HG03457 (cell line): ENCODE results near the gene CDC45.

Experiments
- ATAC-seq: cut with Tn5 transposase; IDR thresholded peaks from one replicate; pipeline ENCODE4 v1.9.1; 2021; ENCODE audit warnings: moderate number of reproducible peaks; ENCODE audit not compliant: unreplicated experiment

The CDC45 gene

DNA sequence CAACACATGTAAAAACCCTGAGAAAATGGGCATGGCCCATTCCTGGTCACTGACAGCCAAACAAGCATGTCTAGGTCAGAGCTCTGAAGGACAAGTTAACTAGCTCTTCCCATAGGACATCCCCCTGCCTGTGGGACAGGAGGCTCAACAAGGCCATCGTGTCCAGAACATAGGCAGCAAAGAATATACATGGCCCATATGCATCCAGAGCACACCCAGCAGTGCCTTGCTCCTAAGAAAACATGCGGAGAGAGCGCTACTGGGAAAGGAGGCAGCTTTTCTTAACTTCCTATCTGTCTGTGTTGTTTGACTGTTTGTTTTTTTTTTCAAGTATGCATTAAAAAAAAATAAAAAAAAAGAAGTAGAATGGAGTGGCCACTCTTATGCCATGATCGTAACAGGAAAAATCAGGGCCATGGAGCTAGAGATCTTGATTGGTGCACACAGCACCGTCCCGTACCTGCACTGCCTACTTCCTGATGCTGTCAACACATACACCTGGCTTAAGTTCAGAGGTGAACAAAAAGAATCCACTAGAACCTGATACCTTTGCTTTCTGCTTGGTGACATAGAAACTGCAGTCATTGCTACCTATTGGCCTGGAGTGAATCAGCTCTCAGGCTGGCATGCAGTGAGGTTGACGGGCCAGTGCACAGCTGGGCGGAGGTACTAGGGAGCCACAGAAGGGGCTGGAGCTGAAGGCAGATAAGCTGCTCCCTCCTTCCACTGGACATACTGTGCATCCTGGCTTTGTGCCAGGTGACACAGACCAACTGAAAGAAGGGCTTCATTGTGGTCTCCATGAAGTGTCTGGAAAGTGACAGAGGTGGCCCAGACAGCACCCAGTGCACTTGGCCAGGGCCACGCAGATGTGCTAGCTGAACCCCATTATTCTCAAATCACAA, 12.6 kb upstream of the CDC45 start:
- no peak for ATAC-seq

- ATAC-seq, result no peak
Observed at GRCh38 chr22:19467912-19468311, 11.8 kb upstream of the CDC45 start.

DNA sequence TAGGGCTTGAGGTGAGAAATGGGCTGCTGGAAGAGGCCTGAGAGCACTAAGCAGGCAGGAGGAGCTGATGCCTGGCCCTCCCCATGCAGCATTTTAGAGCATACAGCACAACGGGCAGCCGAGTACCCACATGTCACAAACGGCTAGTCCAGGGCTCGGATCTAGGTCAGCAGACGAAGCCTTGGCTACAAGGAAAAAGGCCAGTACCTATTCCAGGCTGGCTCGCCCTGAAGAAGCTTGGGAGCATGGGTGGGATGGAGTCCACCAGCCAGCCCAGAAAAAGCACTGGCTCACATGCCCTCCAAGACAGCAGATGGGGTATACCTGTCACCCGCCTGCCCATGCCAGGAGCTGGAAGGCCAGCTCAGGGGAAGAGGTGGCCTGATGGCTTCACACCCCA, 10.3 kb upstream of the CDC45 start:
- no peak for ATAC-seq

GRCh38 chr22:19470010-19470409, 9.7 kb upstream of the CDC45 start:
- no peak for ATAC-seq

DNA sequence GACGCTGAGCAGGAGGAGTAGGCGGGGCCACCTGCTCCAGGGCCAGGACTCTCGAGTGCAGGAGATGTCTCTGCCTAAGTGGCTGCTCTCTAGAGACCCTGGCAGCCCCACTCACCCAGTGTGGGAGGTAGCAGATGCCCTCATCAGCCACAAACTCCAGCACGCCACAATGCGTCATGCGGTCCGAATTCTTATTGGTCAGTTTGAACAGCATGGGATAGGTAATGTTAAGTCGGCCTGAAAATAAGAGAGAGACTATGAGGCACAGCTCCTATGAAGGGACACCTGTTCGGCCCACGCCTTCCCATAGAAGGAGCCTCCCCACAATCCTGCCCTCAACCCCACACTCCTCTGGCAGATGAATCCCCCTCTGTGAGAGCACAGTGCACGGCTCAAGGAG, 8.1 kb upstream of the CDC45 start:
- ATAC-seq, result no peak

DNA sequence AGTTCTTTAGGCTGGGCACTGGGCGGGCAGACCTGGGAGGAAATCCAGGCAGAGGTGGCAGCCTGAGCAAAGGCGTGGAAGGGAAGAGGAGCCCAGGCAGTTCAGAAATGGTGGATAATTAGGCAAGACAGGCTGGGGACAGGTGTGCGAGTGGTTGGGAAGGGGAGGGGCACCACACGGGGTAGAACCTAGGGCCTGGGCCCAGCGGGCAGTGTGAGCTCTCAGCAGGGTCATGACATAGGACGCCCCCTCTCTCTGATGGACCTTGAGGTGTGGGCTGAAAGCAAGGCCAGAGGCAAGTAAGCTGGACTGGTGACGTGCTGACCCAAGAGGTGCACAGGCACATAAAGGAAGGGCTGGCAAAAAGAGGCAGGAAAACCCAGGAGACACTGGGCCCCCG, 7.5 kb upstream of the CDC45 start:
- ATAC-seq, result no peak

GRCh38 chr22:19473578-19473977, 6.1 kb upstream of the CDC45 start:
- ATAC-seq, result no peak

DNA sequence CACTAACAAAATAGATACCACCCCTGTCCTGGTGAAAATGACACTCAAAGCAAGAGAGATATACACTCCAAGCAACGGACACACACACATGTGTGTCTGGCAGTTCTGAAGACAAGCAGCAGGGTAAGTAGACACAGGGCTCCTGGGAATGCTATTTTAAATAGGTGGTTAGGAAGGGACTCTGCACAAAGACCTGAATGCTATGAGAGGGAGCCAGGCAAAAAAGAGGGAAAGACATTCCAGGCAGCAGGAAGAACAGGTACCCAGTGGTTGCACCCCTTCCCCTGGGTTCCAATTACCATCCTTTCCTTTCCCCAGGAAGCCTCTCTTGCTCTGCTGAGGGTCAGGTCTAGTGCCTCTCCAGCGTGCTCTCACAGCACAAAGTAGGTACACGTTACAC, 3.7 kb upstream of the CDC45 start:
- ATAC-seq, result no peak

DNA sequence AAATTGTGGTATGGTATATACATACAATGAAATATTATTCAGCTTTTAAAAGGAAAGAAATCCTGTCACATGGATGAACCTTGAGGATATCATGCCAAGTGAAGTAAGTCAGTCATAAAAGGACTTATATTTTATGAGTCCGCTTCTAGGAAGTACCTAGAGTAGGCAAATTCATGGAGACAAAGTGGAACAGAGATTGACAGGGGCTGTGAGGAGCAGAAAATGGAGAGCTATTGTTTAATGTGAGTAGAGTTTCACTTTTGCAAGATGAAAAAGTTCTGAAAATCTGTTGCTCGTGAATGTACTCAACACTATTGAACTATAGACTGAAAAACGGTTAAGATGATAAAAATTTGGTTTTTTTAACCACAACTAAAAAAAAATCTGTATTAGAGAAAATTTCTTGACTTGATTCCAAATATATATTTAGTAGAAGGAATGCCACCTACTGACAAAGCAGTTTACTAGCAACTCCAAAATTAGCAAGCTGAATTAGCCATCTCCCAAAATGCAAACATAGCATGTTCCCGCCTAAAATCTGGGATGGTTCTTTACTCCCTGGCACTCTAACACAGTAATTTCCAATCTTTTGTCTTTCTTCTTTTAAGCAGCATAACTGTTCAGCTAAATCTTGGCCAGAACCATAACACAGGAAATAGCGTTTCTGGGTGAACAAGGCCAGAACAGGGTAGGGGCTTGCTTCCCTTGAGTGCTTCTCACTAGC, 2.2 kb upstream of the CDC45 start:
- ATAC-seq, result no peak

DNA sequence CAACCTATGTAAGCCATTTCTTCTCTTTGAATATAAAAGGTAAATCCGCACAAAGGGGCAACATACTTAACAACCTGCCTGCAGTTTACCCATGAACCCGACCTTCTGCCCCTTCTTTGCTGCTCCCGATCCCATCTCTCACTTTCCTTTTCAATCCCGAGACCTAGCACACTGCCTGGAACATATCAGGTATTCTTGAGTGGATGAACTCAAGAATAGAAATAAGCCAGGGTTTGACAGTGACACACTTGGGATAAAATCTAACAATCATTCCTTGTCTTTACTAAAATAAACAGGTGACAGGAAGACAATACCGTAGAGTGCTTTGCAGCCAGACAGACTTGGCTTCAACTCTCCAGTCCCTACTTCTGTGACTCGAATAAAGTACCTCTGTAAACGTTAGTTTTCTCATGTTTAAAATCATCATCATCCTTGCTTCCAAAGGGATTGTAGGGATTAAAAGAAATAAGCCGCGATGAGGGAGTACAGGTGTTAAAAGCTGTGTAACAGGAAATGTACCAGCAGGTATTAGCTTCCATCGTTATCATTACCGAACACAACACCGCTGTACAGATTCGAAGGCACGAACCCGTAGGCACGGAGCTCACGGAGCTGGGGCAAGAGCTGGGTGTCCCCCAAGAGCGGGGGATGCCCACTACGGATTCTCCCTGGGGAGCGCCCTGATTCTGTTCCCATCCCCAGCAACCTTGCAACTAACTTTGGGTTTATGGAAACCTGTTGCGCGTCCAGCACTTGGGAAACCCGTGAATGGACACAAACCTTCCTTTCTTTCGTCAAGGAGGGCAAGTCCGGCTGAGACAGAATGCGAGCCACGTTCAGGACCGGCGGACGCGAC, 1.4 kb upstream of the CDC45 start:
- no peak for ATAC-seq

DNA sequence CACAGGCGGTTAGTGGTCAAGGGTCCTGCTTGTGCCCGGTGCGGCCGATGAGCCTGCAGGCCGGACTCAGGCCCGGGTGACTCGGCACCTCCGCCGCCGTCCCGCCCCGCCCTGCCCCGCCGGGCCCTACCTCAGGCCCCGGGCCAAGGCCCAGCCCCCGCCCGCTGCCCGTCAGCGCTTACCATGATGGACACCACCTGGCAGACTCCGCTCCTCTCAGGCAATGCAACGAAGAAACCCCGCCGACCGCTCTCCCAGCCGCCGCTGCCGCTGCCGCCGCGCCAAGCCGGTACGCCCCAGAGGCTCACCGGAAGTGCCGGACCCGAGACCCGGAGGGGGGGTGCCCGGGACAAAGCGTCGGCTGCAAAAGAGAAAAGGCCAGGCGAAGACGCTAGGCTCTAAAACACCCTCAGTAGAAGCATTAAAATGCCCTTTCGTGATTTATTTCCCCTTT, 792 bp upstream of the CDC45 start, which contains the start of gene UFD1:
Gene UFD1, minus strand, starts transcription at position 293 of the 454 bp plus-strand sequence. Its CDS starts 108 bp downstream, at position 185.
- peak; percentile 25 for ATAC-seq

- ATAC-seq, result no peak
Observed at GRCh38 chr22:19480173-19480568, 451 bp downstream of the CDC45 start.

GRCh38 chr22:19480789-19481188, 1.1 kb downstream of the CDC45 start:
- ATAC-seq, result no peak

- no peak for ATAC-seq
Observed at GRCh38 chr22:19482297-19482696, 2.6 kb downstream of the CDC45 start.

- no peak for ATAC-seq
Observed at GRCh38 chr22:19483481-19484244, 3.9 kb downstream of the CDC45 start.

- ATAC-seq, result no peak
Observed at GRCh38 chr22:19488285-19488684, 8.6 kb downstream of the CDC45 start.

DNA sequence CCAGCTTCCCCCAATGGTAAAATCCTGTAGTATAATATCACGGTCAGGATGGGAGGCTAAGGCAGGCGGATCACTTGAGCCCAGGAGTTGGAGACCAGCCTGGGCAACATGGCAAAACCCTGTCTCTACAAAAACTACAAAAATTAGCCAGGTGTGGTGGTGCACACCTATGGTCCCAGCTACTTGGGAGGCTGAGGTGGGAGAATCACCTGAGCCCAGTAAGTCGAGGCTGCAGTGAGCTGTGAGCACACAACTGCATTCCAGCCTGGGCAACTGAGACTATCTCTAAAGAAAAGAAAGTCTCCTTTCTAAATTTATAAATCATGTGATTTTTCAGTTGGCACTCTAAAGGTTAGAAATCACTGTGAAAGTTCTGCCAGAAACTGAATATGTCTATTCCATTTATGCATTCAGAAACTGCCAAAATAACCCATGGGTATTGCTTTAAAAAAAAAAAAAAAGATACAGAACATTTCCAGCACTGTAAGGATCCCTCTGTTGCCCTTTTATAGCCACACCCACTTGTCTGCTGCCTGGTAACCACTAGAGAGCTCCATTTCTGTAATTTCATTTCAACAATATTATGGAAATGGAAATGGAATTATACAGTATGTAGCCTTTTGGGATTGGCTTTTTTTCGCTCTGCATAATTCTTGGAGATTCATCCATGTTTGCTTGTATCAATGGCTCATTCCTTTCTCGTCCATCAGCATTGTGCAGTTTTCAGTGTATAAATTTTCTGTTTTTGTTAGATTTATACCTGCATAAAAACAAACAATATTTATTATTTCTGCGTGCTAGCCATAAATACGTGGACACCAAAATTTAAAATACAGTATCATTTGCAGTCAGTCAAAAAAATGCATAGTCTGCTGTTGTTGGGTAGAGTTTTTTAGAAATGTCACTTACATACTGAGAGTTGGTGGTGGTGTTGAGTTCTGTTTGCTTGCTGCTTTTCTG, 9.4 kb downstream of the CDC45 start:
- no peak for ATAC-seq

DNA sequence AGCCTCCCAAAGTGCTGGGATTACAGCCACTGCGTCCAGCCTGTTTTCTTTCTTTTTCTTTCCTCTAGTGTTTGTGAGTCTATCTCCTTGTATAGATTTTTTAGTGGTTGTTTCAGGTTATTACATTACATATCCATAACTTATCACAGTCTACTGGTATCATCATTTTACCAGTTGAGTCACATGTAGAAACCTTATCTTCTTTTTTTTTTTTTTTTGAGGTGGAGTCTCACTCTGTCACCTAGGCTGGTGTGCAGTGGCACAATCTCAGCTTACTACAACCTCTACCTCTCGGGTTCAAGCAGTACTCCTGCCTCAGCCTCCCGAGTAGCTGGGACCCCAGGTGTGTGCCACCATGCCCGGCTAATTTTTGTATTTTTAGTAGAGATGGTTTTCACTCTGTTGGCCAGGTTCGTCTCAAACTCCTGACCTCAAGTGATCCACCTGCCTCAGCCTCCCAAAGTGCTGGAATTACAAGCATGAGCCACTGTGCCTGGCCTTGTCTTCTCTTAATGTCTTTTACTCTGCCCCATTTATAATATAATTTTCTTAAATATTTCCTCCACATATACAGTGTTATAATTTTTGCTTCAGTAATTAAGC, 11.0 kb downstream of the CDC45 start:
- ATAC-seq, result no peak
